A549 (cell line): ENCODE results near the gene KIF7.

Experiments
- CBX8 ChIP-seq: fragments of 200-600 bp; sonication (generic); IDR thresholded peaks from 2 replicates; pipeline ENCODE4 v1.6.1; 2016
- ESRRA ChIP-seq: fragments of 150-350 bp; IDR thresholded peaks from 2 replicates; pipeline ENCODE4 v1.6.1; 2014; ENCODE audit warnings: mild to moderate bottlenecking, low read length, borderline replicate concordance
- RAD21 ChIP-seq, 2 experiments: fragments of >200 bp in 1 of 2; sonication (Bioruptor Twin) in 1 of 2; formaldehyde crosslinking in 1 of 2; IDR thresholded peaks in 1 of 2; conservative IDR thresholded peaks in 1 of 2; 2 replicates in 1 of 2; 3 replicates in 1 of 2; pipeline ENCODE4 v1.6.1; 2012 to 2018; ENCODE audit warnings: inconsistent platforms in 1 of 2
- TF ChIP-seq, protein P1 (sequence below): fragments of >200 bp; sonication (Bioruptor Twin); formaldehyde crosslinking; IDR thresholded peaks from 3 replicates; pipeline ENCODE4 v1.5.1; 2016

DNA sequence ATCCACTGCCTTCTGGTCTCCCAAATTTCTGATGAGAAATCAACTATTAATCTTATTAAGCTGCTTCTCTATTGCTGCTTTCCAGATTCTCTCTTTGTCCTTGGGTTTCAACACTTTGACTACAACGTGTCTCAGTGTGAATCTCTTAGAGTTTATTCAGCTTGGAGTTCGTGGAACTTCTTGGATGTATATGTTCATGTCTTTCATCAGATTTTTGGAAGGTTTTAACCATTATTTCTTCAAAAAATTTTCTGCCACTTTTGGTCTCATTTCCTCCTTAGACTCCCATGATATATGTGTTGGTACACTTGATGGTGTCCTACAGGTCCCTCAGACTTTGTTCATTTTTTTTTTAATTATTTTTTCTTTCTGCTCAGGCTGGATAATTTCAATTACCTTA lies 44.0 kb downstream of the KIF7 start:
- TF ChIP-seq CBX8 (no peak), RAD21 (conservative IDR thresholded peaks at IDR 0.05 in 1 of 2, IDR thresholded peaks at IDR 0.05 in 1 of 2) (no peak), ESRRA (no peak)
- TF ChIP-seq, protein P1, sequence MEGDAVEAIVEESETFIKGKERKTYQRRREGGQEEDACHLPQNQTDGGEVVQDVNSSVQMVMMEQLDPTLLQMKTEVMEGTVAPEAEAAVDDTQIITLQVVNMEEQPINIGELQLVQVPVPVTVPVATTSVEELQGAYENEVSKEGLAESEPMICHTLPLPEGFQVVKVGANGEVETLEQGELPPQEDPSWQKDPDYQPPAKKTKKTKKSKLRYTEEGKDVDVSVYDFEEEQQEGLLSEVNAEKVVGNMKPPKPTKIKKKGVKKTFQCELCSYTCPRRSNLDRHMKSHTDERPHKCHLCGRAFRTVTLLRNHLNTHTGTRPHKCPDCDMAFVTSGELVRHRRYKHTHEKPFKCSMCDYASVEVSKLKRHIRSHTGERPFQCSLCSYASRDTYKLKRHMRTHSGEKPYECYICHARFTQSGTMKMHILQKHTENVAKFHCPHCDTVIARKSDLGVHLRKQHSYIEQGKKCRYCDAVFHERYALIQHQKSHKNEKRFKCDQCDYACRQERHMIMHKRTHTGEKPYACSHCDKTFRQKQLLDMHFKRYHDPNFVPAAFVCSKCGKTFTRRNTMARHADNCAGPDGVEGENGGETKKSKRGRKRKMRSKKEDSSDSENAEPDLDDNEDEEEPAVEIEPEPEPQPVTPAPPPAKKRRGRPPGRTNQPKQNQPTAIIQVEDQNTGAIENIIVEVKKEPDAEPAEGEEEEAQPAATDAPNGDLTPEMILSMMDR, result no peak
